OCI-M1 (cell line): ENCODE data around the gene PLEKHG2.
"Not testable (repeated sequence)": the region's sequence is repeated elsewhere in the genome, so short reads cannot be mapped to it uniquely, and the experiment has no call there.

Experiments
- DNase-seq: peaks from one replicate; lab custom pipeline; 2025; lab: John Stamatoyannopoulos, UW

The PLEKHG2 gene

GRCh38 chr19:39446365-39447084 is 34.1 kb downstream of the PLEKHG2 start:
- no peak for DNase-seq

- no peak for DNase-seq
These were observed 35.8 kb downstream of the PLEKHG2 start for GRCh38 chr19:39448271-39448670.

GRCh38 chr19:39449116-39449797 is 36.8 kb downstream of the PLEKHG2 start:
- DNase-seq, result no peak

- DNase-seq, result not testable (repeated sequence)
These were observed 38.8 kb downstream of the PLEKHG2 start for GRCh38 chr19:39451257-39451656.

GRCh38 chr19:39463403-39463802 is 50.9 kb downstream of the PLEKHG2 start:
- no peak for DNase-seq

- no peak for DNase-seq
These were observed 53.7 kb downstream of the PLEKHG2 start for GRCh38 chr19:39465956-39466747.

GRCh38 chr19:39467941-39468340 is 55.5 kb downstream of the PLEKHG2 start:
- DNase-seq, result no peak

- no peak for DNase-seq
These were observed 56.6 kb downstream of the PLEKHG2 start for GRCh38 chr19:39469036-39469435.

GRCh38 chr19:39469567-39469966 is 57.1 kb downstream of the PLEKHG2 start:
- DNase-seq, result no peak

GRCh38 chr19:39470724-39471339 is 58.4 kb downstream of the PLEKHG2 start:
- DNase-seq, result no peak

- no peak for DNase-seq
These were observed 59.5 kb downstream of the PLEKHG2 start for GRCh38 chr19:39471756-39472536.

GRCh38 chr19:39472746-39473442 is 60.4 kb downstream of the PLEKHG2 start:
- DNase-seq, result no peak

GRCh38 chr19:39473443-39473960 is 61.0 kb downstream of the PLEKHG2 start:
- no peak for DNase-seq

GRCh38 chr19:39474139-39474620 is 61.7 kb downstream of the PLEKHG2 start:
- DNase-seq, result peak; percentile 66

- no peak for DNase-seq
These were observed 63.3 kb downstream of the PLEKHG2 start for GRCh38 chr19:39475748-39476147.
